SW 1271 (cell line): ENCODE measurements around the gene ZNF77.
A peak's percentile ranks its signal among the peaks of the same experiment; 100 is the strongest.
"Not testable (repeated sequence)": the region's sequence is repeated elsewhere in the genome, so short reads cannot be mapped to it uniquely, and the experiment has no call there.

Experiments
- DNase-seq, 2 experiments: peaks; one replicate each; lab custom pipeline; 2025; lab: John Stamatoyannopoulos, UW

Gene ZNF77

GRCh38 chr19:2917275-2918184, 27.2 kb downstream of the ZNF77 start:
- DNase-seq, result no peak

DNA sequence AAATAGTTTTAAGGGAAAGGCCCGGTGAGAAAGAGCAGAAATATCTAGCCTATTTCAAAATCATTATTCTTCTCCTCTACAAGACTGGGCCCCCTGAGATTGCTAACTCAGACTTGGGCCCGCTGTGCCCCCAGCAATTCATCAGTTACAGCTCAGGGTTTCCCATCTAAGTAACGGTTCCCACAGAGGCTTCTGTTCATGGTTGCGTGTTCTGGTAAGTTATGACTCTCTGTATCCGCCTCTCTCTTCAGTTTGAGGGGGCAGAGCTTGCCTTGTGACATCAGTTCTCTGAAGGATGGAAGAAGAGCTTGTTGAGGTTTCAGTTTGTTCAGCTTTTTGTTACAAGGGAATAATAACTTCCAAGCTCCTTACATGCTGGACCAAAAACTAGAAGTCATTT, 32.5 kb downstream of the ZNF77 start:
- DNase-seq, result no peak

DNA sequence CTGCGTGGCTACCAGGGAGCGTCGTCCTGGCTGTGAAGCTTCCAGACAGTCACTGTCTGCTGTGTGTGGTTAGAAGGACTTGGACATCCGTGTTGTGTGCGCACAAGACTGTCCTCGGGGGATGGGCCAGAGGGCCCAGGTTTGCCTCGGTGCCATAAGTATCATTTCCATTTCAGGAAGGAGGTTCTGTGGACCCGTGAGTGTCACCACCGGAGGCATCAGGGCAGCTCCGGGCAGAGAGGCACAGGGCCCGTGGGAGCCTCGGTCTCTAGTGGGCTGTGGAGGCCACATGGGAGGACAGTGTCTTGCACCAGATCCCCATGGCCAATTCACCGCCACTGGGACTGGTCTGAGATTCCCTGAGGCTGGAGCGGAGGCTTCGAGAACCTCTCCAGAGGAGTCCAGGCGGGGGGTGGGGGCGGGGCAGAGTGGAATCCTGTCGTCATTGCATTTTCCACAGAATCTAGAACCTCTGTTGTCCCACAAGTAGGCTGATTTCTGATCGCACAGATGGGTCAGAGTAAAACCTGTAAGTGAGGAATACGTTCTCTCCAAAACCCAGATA, 38.1 kb downstream of the ZNF77 start:
- no peak for DNase-seq

DNA sequence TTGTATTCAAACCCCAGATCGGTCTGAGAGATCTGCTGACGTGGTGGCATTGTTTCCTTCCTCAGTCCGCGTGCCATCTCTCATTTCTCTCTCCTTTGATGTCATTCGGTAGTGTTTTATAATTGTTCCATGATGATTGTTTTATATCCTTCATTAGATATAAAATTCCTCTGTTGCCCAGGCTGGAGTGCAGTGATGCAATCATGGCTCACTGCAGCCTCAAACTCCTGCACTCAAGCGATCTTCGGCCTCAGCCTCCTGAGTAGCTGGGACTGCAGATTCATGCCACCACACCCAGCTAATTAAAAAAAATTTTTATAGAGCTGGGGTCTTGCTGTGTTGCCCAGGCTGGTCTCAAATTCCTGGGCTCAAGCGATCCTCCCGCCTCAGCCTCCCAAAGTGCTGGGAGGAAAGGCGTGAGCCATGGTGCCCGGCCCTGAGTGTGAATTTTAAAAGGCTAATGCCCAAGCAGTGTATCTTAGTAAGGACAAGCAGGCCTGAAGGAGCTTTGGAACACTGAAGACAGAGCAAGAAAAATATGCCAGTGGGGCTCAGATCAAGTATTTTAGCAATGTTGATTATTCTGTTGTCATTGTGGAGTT, 38.8 kb downstream of the ZNF77 start:
- DNase-seq, result no peak

GRCh38 chr19:2903326-2903725, 41.4 kb downstream of the ZNF77 start:
- not testable (repeated sequence) for DNase-seq

- DNase-seq, result no peak
Measured at GRCh38 chr19:2902590-2903218, 42.1 kb downstream of the ZNF77 start.

DNA sequence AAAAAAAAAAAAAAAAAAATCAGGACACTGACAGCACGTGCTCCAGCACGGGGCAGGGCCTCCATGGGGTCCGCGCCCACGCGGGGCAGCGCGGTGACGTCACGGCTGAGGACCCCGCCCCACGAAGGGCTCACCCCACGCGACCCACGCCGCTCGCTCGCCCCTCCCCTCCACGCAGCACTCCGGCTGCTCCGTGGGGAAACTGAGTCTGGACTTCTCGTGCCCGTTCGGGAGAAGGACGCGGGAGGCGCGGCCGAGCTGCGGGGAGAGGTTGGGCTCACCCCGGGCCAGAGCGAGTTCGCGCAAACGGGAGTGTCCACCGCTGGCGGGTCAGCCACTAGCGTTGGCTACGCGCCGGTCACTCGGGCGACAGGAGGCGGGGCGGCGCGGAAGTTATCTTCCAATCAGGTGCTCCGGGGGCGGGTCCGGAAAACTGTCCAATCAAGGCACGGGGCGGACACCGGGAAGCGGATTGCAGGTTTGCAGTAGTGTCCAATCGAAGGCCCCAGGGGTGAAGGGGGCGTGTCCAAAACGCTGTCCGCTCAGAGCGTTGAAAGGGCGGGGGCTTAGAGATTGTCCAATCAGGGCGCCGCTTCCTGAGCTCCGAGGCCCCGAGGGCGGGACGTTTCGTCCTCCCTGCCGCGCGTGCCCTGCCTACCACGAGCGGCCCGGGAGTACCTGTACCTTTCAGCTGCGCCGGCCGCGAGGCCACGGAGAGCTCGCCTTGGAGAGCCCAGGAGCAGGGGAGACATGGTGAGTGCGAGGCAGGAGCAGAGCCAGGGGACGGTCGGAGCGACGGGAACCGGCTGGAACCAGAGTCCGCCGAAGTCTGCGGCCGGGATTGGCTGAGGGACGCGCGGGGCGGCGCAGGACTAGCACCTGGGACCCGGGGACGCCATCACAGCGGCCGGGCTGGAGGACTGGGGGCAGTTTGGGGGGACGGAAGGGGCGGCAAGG, 44.2 kb downstream of the ZNF77 start, which contains the start of gene ZNF57:
ZNF57 (plus strand) TSS at position 633 of the 957 bp plus-strand sequence; CDS start at position 751, 118 bp downstream.
- peak; percentile 96 to 98 for DNase-seq

- no peak for DNase-seq
Measured at GRCh38 chr19:2896694-2897093, 48.1 kb downstream of the ZNF77 start.

DNA sequence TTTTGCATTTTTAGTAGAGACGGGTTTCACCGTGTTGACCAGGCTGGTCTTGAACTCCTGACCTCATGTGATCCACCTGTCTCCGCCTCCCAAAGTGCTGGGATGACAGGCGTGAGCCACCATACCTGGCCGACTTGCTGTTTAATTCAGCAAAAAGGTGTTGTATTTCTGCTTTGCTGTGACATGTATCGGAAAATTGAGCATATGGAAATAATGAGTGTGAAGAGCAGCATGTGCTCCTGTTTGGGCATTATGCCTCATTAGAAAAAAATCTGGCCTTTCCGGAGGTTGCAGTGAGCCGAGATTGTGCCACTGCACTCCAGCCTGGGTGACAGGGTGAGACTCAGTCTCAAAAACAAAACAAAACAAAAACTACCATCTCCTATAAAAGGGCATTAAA, 54.2 kb downstream of the ZNF77 start:
- DNase-seq, result not testable (repeated sequence)

GRCh38 chr19:2888731-2889224, 56.0 kb downstream of the ZNF77 start:
- DNase-seq, result no peak

DNA sequence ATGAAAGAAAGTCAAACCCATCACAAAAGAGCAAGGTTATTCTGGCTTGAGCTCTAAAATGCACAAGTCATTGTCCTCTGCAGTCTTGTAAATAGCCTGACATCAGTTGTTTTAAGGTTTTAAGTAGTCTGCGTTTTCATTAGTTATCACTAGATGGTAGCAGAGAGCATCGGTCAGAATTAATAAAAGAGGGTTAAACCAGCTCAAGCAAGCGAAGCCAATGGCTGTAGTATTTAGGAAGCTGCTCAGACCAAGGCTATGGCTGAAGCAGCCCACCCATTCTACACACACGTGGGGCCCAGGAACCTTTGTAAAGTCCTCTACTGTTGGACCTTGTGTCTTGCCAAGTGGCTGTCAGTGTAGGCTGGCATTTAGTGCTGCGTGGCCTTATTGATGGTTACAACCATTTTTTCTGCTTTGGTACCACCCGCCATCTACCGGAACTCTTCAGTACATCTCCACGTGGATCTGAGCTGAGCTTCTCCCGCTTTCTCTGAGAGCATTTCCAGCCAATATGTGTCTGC, 57.3 kb downstream of the ZNF77 start:
- peak; percentile 26 to 72 for DNase-seq

GRCh38 chr19:2885736-2886135, 59.0 kb downstream of the ZNF77 start:
- no peak for DNase-seq

GRCh38 chr19:2883686-2884439, 60.9 kb downstream of the ZNF77 start:
- DNase-seq, result no peak
